ACHN (cell line): ENCODE data around the gene ZDHHC11.
"Not testable (repeated sequence)": the region's sequence is repeated elsewhere in the genome, so short reads cannot be mapped to it uniquely, and the experiment has no call there.

Source experiments
- DNase-seq: peaks from one replicate; pipeline ENCODE4 v3.0.0-alpha.2; 2015
- in situ Hi-C: cut with HindIII; loops from 2 replicates; pipeline ENCODE4 v1.10.0; 2017; ENCODE audit warnings: low sequenced_read_pairs, low pct_ligation_motif_present, low pct_unique_long_range_greater_than_20kb

ZDHHC11 gene

DNA sequence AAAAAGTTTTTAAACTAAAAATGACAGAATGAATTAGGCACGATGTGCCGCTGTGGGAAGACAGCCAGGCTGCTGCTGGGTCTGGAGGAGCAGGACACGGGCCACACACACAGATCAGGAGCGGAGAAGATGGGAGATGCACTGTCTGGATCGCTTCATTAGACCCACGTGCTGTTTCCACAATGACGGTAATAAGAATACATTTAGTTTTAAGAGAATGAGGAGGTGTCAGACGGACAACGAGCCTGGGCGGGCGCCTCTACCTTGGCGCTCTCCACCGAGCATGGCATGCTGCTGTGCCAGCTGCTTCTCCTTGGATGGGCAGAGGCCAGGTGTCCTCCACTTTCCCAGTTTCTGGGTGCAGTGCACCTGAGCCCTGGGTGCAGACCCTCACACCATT lies 77.9 kb downstream of the ZDHHC11 start:
- DNase-seq, in situ Hi-C loops: not testable (repeated sequence)

DNA sequence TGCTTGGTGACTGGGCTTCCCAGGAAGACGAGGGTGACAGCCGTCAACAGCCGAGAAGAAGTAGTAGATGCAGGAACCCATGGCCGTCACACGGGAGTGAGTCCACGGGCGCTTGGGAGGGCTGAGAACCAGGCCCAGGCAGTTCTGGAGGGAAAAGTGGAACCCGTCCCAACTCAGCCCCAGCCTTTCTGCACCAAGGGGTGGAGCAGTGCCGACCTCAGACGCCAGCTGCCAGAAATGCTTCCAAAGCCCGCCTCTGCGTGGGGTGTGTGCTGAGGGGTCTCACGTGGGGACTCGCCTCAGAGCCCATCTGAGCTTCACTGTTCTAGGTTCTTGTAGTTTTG lies 78.3 kb downstream of the ZDHHC11 start:
- in situ Hi-C loops, DNase-seq: not testable (repeated sequence)

DNA sequence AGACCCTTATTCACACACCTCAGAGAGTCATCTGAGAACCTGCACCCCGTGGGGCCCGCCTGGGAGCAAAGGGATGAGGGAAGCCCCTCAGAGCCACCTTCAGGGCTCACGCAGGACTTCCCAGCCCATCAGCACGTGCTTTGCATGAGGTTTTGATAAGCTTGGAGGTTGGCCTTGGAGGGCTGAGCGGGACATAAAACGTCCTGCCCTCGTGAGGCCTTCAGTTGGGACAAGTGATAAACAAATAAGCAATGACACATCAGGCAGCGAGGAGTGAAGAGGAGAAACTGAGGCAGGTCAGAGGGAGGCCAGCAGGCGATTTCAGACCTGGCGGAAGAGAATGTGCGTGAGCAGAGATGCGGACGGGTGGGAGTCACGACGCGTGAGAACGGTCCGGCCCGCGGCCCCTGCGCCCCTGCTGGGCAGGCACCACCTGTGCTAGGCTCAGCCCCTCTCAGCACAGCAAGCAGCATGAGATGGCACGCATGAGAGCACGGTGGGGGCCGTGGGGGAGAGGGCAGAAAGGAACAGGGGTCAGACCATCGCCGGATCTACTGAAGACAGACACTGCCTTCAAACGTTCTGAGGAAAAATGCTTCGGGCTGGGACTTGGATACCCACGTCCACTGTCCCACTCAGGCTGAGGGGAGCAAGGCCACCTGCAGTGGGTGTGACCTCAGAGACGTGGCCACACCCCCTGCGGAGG lies 78.8 kb downstream of the ZDHHC11 start:
- DNase-seq, in situ Hi-C loops: not testable (repeated sequence)

DNA sequence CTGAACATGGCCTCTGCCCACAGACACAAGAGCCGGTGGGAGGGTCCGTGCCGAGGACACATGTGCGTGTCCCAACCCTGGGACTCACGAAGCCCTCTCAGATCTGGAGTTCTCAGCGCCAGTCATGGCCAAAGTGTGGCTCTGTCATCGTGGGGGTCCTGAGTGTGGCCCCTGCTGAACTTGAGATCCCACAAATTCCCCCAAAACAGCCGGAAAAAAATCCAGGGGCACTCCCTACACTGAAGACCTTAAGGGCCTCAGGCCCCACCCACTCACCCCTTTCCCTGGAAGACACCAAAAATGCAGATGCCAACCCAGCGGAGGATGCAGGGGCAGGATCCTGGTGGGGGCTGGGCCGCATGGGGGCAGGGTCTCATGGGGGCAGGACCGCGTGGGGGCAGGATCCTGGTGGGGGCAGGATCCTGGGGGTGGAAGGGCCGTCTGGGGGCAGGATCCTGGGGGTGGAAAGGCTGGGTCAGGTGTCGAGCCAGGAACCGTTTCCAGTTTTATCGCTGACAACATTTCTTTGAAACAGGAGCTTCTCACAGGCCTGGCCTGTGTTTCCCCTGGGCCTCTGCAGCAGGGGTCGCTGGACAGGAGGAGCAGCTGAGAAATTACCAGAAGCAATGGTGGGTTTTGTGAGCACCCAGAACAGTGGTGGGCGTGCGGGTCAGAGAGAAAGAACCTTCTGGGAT lies 79.6 kb downstream of the ZDHHC11 start:
- DNase-seq, in situ Hi-C loops: not testable (repeated sequence)

DNA sequence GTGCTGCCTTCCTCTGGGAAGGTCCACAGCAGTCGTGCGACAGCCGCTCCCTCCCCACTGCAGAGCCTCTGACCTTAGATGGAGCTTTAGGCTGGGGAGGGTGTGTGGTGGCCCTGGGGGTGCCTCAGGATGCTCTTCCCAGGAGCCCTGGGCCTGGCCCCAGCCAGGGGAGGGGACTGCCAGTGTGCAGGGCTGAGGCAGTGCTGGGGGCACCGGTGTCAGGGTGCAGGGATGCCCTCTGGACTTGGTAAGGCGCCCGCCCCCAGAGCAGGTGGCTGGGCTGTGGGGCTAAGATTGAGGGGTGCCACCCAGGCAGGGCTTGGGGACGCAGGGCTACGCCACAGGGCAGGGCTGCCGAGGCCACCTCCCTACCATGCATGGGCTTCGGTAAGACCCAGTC lies 80.2 kb downstream of the ZDHHC11 start:
- in situ Hi-C loops, DNase-seq: not testable (repeated sequence)

DNA sequence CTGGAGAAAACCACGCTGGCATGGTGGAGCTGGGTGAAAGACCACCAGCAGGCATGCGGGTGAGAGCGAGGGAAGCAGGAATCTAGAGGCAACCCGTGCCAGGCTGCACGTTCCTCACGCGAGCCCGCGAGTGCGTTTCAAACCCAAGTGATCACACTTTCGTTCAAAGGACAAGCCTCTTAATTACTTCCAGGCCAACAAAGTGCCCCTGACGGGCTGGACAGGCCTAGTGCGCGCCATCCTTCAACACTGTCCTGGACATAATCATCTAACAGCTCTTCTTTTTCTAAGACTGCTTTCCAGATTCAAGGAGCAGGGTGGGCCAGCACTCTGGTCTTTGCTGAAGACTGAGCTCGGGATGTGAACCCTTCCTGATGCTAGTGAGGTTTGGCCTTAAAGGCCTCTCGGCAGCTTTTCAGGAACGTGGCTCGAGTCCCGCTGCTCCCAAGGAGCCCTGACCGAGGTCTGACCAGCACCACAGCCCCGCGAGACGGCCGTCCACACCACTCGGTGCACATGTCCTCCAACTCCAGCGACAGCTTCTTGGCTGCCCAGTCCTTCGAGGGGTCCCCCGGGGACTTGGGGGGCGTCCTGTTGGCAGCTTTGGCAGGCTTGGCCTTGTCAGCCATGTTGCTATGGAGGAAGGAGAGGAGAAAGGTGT lies 81.2 kb downstream of the ZDHHC11 start:
- in situ Hi-C loops, DNase-seq: not testable (repeated sequence)

DNA sequence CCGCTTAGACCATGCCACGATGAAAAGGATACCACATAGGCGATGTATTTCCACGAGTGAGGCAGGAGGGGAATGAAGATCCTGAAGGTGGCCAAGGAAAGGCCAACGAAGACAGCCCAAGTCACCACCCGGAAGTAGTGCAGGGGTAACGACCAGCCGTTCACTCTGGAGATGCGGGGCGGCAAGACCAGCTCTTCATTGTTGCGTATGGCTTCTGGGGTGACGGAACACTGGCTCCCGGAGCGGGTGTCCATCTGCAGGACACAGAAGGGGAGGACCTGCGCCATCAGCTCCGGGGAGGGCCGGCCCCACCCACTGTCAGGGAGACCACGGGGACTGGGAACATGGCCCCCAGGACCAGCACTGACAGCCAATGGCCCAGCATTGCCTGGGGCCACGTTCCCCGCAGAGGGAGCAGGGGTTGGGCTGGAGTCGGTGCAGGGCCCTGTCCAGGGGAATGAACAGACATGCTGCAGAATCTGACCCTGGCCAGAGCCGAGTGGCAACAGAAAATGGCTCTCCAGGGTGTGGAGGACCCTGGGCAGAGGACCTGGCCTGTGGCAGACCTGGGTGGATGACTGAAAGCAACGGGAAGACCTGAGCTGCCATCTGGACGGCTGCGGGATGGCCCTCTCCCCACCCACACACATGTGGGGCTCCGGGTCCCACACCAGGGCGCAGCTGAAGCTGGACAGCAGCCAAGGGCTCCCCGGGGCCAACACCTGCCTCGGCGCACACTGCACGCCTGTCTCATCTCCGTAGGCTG lies 83.9 kb downstream of the ZDHHC11 start:
- no peak for DNase-seq
- in situ Hi-C loops: no loop called here

DNA sequence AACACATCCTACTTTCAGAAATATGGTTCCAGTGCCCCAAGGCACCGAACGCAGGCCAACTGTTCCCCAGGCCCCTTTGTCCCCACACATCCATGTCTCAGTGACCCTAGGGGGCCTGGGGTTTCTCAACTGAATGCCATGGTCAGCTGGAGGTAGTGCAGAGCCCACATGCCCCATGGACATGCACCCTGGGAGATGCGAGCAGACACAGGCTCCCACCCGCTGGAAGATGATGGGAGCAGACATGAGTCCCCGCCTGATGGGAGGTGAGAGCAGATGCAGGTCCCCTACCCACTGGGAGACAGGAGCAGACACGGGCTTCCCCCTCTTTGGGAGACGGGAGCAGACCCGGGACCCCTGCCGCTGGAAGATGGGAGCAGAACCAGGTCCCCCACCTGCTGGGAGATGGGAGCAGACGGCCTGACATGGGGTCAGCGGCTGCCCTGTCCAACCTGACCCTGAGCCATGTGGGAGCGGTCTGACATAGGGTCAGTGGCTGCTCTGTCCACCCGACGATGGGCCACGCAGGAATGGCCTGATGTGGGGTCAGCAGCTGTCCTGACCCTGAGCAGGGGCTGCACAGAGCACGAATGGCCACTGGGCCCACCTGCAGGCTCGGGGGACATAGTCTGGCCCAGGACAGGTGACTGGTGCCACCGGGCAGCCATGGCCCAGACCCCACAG lies 84.7 kb downstream of the ZDHHC11 start:
- in situ Hi-C loops: no loop called here
- DNase-seq: no peak

DNA sequence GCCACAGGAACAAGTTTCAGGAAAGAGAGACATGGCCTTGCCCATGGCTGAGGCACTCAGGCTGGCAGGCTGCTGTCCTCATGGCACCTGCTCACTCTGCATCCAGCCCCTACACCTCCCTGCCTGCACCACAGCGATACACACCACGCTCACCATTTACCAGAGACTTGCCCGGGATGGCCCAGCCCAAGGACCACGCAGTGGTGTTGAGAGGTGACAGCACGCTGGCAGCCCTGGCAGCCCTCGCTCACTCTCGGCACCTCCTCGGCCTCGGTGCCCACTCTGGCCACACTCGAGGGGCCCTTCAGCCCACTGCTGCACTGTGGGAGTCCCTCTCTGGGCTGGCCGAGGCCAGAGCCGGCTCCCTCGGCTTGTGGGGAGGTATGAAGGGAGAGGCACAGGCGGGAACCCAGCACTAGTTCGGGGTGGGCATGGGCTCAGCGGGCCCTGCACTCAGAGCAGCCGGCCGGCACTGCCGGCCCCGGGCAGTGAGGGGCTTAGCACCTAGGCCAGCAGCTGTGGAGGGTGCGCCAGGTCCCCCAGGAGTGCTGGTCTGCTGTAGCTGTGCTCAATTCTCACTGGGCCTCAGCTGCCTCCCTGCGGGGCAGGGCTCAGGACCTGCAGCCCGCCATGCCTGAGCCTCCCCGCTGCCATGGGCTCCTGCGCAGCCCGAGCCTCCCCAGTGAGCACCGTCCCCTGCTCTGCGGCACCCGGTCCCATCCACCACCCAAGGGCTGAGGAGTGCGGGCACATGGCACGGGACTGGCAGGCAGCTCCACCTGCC lies 86.6 kb downstream of the ZDHHC11 start:
- DNase-seq: no peak
- in situ Hi-C loops: no loop called here

DNA sequence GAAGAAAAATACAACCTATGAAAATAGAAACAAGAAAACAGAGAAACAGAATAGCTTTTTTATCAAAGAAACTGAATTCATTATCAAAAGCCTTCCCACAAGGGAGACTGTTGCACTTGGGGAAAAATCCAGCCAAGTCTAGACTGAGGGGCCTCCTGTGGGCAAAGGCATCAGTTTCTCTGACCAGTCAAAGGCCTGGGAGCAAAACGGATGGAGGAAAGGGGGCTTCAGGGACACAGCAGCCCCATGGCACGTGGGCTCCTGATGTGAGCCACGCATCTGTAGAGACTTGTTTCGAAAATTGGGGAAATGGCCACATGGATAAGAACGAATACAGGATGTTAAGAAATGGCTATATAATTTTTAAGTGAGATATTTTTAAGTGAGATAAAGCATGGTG lies 87.4 kb downstream of the ZDHHC11 start:
- in situ Hi-C loops: no loop called here
- no peak for DNase-seq

DNA sequence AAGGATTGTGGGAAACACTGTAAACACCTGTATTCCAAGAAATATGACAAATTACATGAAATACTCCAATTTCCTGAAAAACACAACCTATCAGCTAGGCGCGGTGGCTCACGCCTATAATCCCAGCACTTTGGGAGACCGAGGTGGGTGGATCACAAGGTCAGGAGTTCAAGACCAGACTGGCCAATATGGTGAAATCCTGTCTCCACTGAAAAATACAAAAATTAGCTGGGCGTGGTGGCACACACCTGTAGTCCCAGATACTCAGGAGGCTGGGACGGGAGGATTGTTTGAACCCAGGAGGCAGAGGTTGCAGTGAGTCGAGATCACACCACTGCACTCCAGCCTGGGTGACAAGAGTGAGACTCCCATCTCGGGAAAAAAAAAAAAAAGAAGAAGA lies 87.8 kb downstream of the ZDHHC11 start:
- DNase-seq, in situ Hi-C loops: not testable (repeated sequence)

DNA sequence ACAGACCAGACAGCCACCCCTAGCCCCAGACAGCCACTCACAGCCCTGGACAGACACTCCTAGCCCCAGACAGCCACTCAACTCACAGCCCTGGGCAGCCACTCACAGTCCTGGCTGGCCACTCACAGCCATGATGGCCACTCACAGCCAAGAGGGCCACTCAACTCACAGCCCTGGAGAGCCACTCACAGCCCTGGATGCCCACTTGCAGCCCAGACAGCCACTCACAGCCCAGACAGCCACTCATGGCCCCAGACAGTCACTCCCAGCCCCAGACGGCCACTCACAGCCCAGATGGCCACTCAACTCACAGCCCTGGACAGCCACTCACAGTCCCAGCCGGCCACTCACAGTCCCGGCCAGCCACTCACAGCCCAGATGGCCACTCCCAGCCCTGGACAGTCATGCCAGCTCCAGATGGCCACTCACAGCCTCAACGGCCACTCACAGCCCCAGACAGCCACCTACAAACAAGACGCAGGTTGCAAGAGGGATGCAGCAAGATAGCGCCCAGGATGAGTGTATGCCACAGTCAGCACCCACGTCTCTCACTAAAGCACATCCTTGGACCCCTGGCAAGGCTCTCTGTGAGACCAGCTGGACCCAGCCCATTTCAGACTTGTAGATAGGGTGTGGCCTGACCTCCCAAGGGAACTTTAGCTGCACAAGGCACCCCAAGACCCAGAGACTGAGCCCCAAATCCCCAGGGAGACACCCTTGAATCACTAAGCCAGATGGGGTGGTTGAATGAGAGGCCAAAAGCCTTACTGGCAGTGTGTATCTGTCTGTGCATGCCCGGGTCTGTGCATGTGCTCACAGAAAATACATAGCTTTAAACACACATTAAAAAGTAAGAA lies 88.7 kb downstream of the ZDHHC11 start:
- DNase-seq: no peak
- in situ Hi-C loops: no loop called here

DNA sequence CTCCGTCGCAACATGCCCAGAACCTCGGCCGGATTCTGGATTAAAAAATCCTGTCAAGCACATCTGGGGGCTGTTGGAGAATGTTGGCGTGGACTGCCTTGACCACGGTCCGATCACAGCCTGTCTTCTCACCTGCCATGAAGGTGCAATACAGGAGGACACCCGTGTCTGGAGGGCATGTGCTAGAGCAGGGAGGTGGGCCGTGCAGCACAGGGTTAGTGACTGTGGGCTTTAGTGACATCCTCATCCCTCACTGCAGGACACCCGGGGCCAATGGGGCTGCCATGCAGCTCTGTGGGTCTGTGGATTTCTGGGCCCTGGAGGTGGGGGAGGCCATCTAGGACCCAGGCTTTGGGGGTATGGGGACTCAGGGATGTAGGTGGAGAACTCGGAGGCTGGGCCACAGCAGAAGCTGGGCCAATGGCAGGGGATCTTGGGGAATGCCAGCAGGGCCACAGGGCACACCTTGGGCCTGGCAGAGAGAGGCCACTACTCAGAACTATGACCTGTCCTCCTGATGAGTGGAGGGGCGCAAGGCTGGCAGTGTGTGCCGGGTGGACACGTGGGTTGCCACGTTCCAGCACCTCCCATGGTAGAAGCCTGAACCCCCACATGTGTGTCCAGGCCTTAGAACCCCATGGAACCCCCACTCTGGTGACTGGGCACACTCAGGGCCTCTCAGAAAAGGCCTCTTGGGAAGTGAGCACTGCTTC lies 89.6 kb downstream of the ZDHHC11 start:
- in situ Hi-C loops: no loop called here
- no peak for DNase-seq

DNA sequence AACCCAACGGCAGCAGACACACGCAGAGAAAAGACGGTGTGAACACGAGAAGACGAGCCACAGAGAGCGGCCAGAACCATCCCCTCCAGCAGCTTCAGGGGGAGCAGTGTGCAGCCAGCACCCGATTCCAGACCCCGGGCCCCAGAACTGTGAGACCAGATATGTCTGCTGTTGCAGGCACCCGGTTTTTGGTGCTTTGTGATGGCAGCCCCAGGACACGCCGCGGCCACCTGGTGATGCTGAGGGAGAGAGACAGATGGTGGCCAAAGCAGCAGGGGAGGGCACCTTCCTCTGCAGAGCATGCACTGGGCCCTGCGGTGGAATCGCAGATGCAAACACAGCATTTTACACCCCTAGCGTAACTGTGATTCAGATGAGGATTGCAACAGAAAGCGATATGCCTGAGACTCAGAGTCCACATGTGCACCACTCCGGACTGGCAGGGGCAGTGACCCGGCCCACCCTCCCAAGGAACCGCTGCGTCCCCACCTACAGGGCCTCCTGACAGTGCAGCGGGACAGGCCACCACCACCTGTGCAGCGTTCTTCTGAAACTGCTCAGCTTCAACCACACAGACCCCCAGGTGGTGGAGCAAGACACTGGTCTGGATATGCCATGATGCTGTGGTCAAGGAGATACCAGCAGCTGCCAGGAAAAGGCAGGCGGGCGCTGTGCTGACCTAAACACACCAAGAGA lies 90.3 kb downstream of the ZDHHC11 start:
- in situ Hi-C loops: no loop called here
- DNase-seq: no peak

DNA sequence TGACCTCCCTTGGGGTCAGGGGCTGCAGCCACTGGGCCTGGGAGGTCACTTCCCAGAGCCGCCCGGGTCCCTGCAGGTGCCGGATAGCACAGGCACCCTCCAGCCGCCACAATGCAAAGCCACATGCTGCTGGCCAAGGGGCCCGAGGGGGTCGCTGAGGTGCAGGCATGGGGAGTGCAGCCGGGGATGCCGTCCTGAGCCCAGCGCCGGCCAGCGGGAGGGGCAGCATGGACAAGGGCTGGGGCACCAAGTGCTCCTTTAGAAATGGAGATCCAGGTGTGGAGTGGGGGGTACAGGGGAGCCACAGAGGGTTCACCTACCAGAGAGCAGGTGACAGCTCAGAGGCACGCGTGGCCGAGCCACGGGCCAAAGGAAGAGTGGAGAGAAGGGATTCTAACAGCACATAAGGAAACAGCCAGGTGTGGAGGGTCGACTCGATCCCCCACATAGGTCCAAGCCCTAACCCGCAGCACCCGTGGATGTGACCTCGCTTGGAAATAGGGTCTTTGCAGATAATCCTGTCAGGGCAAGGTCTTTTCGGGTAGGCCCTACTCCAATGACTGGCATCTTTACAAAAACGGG lies 90.9 kb downstream of the ZDHHC11 start:
- in situ Hi-C loops: no loop called here
- no peak for DNase-seq
